ENCODE results near the gene CEP97. TPM values are rescaled to one million over a fixed set of nuclear protein-coding genes. Genes with fewer than 3 reads are reported as not detected.

CEP97 gene
- total RNA-seq, 4 donors from 2014 or later = 8.5 to 9.2 (median 8.9) TPM

DNA sequence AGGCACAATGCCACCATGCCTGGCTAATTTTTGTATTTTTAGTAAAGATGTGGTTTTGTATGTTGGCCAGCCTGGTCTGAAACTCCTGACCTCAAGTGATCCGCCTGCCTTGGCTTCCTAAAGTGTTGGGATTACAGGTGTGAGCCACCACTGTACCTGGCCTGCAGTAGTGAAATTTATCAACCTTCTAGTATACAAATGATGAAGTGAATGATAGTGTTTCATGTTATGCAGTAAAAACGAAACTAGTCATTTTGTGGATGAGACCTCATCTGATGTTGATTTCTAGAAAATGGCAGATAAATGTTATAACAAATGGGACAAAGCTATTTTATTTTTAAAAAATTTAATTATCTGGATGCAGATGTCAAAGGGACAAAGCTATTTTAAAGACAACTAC is 87.5 kb downstream of the CEP97 start:
- no peak overlapping the region for H3K4me3 ChIP-seq
- DNase-seq (ENCODE audit: low spot score in 2 of 2) = no peak
- H3K36me3 ChIP-seq = no peaks in the 10 kb centered on the region
- WGBS = 87% methylated on average over 2 of the region's 2 CpGs
- H3K9me3 ChIP-seq = no peaks in the 10 kb centered on the region
- no peak overlapping the region for H3K27ac ChIP-seq
- TF ChIP-seq EP300 (IDR thresholded peaks at IDR 0.05) = no peak
- no peak for TF ChIP-seq POLR2AphosphoS5 (IDR thresholded peaks at IDR 0.05)
- TF ChIP-seq, protein P1, sequence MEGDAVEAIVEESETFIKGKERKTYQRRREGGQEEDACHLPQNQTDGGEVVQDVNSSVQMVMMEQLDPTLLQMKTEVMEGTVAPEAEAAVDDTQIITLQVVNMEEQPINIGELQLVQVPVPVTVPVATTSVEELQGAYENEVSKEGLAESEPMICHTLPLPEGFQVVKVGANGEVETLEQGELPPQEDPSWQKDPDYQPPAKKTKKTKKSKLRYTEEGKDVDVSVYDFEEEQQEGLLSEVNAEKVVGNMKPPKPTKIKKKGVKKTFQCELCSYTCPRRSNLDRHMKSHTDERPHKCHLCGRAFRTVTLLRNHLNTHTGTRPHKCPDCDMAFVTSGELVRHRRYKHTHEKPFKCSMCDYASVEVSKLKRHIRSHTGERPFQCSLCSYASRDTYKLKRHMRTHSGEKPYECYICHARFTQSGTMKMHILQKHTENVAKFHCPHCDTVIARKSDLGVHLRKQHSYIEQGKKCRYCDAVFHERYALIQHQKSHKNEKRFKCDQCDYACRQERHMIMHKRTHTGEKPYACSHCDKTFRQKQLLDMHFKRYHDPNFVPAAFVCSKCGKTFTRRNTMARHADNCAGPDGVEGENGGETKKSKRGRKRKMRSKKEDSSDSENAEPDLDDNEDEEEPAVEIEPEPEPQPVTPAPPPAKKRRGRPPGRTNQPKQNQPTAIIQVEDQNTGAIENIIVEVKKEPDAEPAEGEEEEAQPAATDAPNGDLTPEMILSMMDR (IDR thresholded peaks at IDR 0.05) = no peak
- TF ChIP-seq POLR2A (IDR thresholded peaks at IDR 0.05) = no peak
- peaks cover 34% of the 10 kb centered on the region for H3K4me1 ChIP-seq
- H3K27me3 ChIP-seq = no peaks in the 10 kb centered on the region

DNA sequence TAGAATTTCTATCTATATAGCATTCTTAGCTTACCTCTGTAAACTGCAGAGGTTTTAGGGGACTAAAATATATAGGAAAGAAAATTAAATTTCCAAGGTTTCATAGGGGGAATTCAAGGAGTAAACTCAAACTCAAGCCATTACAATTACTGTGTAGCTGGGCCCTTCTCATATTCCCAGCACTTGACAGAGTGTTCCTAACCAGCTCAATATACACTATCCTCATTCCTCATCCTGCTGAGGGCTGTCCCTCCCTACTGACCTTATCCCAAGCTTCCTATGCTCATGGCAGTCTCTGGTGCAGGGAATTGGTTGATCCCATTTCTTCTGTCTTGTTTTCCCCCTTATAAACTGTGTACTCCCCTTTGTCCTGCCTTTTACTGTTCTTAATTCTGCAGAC is 88.5 kb downstream of the CEP97 start:
- H3K27me3 ChIP-seq = no peaks in the 10 kb centered on the region
- peaks cover 5% of the 10 kb centered on the region for H3K36me3 ChIP-seq
- no peak for TF ChIP-seq POLR2AphosphoS5 (IDR thresholded peaks at IDR 0.05)
- TF ChIP-seq, protein P1 (IDR thresholded peaks at IDR 0.05) = no peak
- TF ChIP-seq POLR2A (IDR thresholded peaks at IDR 0.05) = no peak
- TF ChIP-seq EP300 (IDR thresholded peaks at IDR 0.05) = no peak
- H3K4me3 ChIP-seq = no peak overlapping the region
- DNase-seq (ENCODE audit: low spot score in 2 of 2) = no peak
- no peak overlapping the region for H3K27ac ChIP-seq
- H3K9me3 ChIP-seq = no peaks in the 10 kb centered on the region
- H3K4me1 ChIP-seq = peaks cover 38% of the 10 kb centered on the region

DNA sequence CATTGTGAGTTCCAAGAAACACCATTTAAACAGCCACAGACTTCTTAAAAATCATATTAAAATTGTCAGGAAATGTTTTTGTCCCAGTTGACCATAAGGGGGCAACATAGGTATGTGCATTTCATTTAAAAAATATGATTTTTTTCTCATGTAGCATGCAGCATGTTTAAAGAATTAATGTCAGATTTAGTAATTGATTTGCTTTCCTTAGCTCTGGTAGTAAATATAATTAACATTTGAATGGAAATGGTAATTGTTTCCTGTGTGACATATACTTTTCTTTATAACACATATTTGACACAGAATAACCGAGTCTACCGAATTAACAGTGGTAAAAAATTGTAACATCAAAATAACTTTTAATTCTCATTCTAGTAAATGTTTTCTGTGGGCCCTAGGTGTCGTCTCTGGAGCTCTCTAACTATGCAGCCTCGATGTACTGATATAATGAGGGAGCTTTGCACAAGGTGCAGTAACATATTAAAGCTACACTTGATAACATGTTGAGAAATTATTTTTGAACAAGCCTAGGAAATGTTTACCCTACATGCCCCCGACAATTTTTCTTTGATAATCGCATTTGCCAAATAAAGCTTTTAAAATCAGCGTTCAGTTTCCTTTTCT is 89.5 kb downstream of the CEP97 start:
- TF ChIP-seq EP300 (IDR thresholded peaks at IDR 0.05) = no peak
- TF ChIP-seq POLR2AphosphoS5 (IDR thresholded peaks at IDR 0.05) = no peak
- TF ChIP-seq POLR2A (IDR thresholded peaks at IDR 0.05) = no peak
- TF ChIP-seq, protein P1 (IDR thresholded peaks at IDR 0.05) = peak; percentile 33 to 40
- Histone ChIP-seq H3K27me3 (no peaks in the 10 kb centered on the region), H3K4me3 (no peak overlapping the region), H3K36me3 (peaks cover 6% of the 10 kb centered on the region), H3K9me3 (no peaks in the 10 kb centered on the region), H3K27ac (no peak overlapping the region), H3K4me1 (peaks cover 36% of the 10 kb centered on the region)
- WGBS = 42% methylated on average over 7 of the region's 7 CpGs
- no peak for DNase-seq (ENCODE audit: low spot score in 2 of 2)

DNA sequence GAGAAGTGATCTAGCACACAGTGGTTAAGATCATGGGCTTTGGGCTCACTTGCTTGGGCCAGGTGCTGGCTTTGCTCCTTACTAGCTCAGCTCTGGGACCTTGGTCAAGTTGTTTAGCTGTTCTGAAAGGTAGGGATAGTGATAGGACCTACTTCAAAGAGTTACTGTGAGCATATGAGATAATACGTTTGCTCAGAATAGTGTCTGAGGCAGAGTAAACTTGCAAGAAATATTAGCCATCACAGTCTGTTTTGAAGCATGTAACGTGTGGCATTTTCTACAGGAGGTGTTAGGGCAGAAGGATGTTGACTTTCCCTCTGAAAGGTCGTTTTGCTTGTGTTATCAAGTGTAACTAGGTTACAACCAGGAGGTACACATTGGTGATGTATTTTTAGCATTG is 90.4 kb downstream of the CEP97 start:
- no peak for DNase-seq (ENCODE audit: low spot score in 2 of 2)
- Histone ChIP-seq H3K36me3 (peaks cover 6% of the 10 kb centered on the region), H3K4me1 (peaks cover 27% of the 10 kb centered on the region), H3K9me3 (no peaks in the 10 kb centered on the region), H3K27ac (no peak overlapping the region), H3K4me3 (no peak overlapping the region), H3K27me3 (no peaks in the 10 kb centered on the region)
- TF ChIP-seq, protein P1 (IDR thresholded peaks at IDR 0.05) = no peak
- TF ChIP-seq POLR2A (IDR thresholded peaks at IDR 0.05) (no peak), POLR2AphosphoS5 (IDR thresholded peaks at IDR 0.05) (no peak), EP300 (IDR thresholded peaks at IDR 0.05) (no peak)
- 59% methylated on average over 3 of the region's 3 CpGs for WGBS

DNA sequence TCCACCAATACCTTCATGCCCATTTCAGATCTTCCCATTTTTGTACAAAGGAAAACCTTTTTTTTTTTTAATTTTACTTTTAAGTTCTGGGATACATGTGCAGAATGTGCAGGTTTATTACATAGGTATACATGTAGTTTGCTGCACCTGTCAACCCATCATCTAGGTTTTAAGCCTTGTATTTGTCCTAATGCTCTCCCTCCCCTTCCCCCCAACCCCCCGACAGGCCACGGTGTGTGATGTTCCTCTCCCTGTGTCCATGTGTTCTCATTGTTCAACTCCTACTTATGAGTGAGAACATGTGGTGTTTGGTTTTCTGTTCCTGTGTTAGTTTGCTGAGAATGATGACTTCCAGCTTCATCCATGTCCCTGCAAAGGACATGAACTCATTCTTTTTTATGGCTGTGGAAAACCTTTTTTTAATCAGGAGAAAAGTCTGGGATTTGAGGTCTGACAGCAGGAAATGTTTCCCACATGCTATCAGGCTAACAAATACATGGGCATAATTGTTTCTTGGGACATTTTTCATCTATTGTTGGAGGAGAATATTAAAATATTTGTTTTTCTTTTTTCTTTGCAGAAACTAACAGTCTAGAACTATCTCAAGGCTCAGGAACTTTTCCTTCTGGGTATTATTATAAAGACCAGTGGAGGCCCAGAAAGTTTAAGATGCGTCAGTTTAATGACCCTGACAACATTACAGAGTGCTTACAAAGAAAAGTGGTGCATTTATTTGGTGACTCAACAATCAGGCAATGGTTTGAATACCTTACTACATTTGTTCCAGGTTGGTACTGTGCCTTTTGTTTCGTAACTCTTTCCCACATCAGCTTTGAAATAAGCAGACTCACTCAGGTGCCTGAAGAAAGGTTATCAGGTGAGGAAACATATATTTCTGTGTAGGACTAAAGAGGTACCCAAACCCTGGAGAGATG is 92.1 kb downstream of the CEP97 start:
- no peak for DNase-seq (ENCODE audit: low spot score in 2 of 2)
- H3K27ac ChIP-seq = no peak overlapping the region
- H3K27me3 ChIP-seq = no peaks in the 10 kb centered on the region
- H3K4me3 ChIP-seq = no peak overlapping the region
- H3K36me3 ChIP-seq = peaks cover 9% of the 10 kb centered on the region
- 44% methylated on average over 4 of the region's 4 CpGs for WGBS
- H3K4me1 ChIP-seq = peaks cover 26% of the 10 kb centered on the region
- TF ChIP-seq, protein P1 (IDR thresholded peaks at IDR 0.05) = no peak
- no peak for TF ChIP-seq POLR2AphosphoS5 (IDR thresholded peaks at IDR 0.05)
- TF ChIP-seq POLR2A (IDR thresholded peaks at IDR 0.05) = no peak
- TF ChIP-seq EP300 (IDR thresholded peaks at IDR 0.05) = no peak
- H3K9me3 ChIP-seq = no peaks in the 10 kb centered on the region

All from suprapubic skin (tissue), 4 donors.